Measurements from ENCODE around the gene DYNC2H1.

GRCh38 chr11:103327721-103328120 lies 218.5 kb downstream of the DYNC2H1 start:
- TF ChIP-seq POLR2A (IDR thresholded peaks at IDR 0.05) (no peak), POLR2AphosphoS5 (IDR thresholded peaks at IDR 0.05) (no peak)
- TF ChIP-seq, protein P1, sequence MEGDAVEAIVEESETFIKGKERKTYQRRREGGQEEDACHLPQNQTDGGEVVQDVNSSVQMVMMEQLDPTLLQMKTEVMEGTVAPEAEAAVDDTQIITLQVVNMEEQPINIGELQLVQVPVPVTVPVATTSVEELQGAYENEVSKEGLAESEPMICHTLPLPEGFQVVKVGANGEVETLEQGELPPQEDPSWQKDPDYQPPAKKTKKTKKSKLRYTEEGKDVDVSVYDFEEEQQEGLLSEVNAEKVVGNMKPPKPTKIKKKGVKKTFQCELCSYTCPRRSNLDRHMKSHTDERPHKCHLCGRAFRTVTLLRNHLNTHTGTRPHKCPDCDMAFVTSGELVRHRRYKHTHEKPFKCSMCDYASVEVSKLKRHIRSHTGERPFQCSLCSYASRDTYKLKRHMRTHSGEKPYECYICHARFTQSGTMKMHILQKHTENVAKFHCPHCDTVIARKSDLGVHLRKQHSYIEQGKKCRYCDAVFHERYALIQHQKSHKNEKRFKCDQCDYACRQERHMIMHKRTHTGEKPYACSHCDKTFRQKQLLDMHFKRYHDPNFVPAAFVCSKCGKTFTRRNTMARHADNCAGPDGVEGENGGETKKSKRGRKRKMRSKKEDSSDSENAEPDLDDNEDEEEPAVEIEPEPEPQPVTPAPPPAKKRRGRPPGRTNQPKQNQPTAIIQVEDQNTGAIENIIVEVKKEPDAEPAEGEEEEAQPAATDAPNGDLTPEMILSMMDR (IDR thresholded peaks at IDR 0.05 in 8 of 11, conservative IDR thresholded peaks at IDR 0.05 in 3 of 11): no peak

All from spleen (tissue), 7 donors.